NCI-H510A (cell line): ENCODE results near the gene IGFL1.
"Not testable (repeated sequence)": the region's sequence is repeated elsewhere in the genome, so short reads cannot be mapped to it uniquely, and the experiment has no call there.

Experiments
- DNase-seq: peaks from one replicate; lab custom pipeline; 2025; lab: John Stamatoyannopoulos, UW

Gene IGFL1

GRCh38 chr19:46225558-46226004 lies 4.0 kb upstream of the IGFL1 start:
- no peak for DNase-seq

GRCh38 chr19:46226438-46226973 lies 3.0 kb upstream of the IGFL1 start:
- DNase-seq: no peak

GRCh38 chr19:46232029-46232428 lies 2.5 kb downstream of the IGFL1 start:
- no peak for DNase-seq

- DNase-seq: no peak
Observed at GRCh38 chr19:46232468-46232867, 2.9 kb downstream of the IGFL1 start.

GRCh38 chr19:46232938-46233621 lies 3.5 kb downstream of the IGFL1 start:
- no peak for DNase-seq

GRCh38 chr19:46233871-46234270 lies 4.3 kb downstream of the IGFL1 start:
- DNase-seq: not testable (repeated sequence)

GRCh38 chr19:46238141-46238540 lies 8.6 kb downstream of the IGFL1 start:
- not testable (repeated sequence) for DNase-seq

- DNase-seq: no peak
Observed at GRCh38 chr19:46239193-46240024, 9.9 kb downstream of the IGFL1 start.

- no peak for DNase-seq
Observed at GRCh38 chr19:46240693-46241092, 11.2 kb downstream of the IGFL1 start.

GRCh38 chr19:46241626-46242025 lies 12.1 kb downstream of the IGFL1 start:
- DNase-seq: no peak

GRCh38 chr19:46243081-46243654 lies 13.6 kb downstream of the IGFL1 start:
- DNase-seq: not testable (repeated sequence)

GRCh38 chr19:46250076-46250735 lies 20.7 kb downstream of the IGFL1 start:
- DNase-seq: no peak

- DNase-seq: no peak
Observed at GRCh38 chr19:46251416-46251815, 21.9 kb downstream of the IGFL1 start.

- no peak for DNase-seq
Observed at GRCh38 chr19:46254776-46255175, 25.2 kb downstream of the IGFL1 start.

- no peak for DNase-seq
Observed at GRCh38 chr19:46256855-46257254, 27.3 kb downstream of the IGFL1 start.

- DNase-seq: not testable (repeated sequence)
Observed at GRCh38 chr19:46261501-46261900, 32.0 kb downstream of the IGFL1 start.

- DNase-seq: peak; percentile 70
Observed at GRCh38 chr19:46262684-46263296, 33.2 kb downstream of the IGFL1 start.

GRCh38 chr19:46264801-46265200 lies 35.3 kb downstream of the IGFL1 start:
- not testable (repeated sequence) for DNase-seq

GRCh38 chr19:46265217-46265828 lies 35.8 kb downstream of the IGFL1 start:
- peak; percentile 37 for DNase-seq

- no peak for DNase-seq
Observed at GRCh38 chr19:46269101-46269500, 39.6 kb downstream of the IGFL1 start.
